ENCODE data around the gene FAR2.

- TF ChIP-seq ZNF384 (IDR thresholded peaks at IDR 0.05) (no peak), ELF4 (IDR thresholded peaks at IDR 0.05) (no peak), SP1 (IDR thresholded peaks at IDR 0.05) (no peak), SUZ12 (IDR thresholded peaks at IDR 0.05) (no peak), L3MBTL2 (conservative IDR thresholded peaks at IDR 0.05) (no peak), NFRKB (IDR thresholded peaks at IDR 0.05) (no peak), FOXM1 (IDR thresholded peaks at IDR 0.05; ENCODE audit: borderline replicate concordance) (no peak)
Measured at GRCh38 chr12:29322157-29322556, 173.1 kb downstream of the FAR2 start.

All from HEK293T (cell line).